ENCODE measurements around the gene ITPR1.
A peak's percentile ranks its signal among the peaks of the same experiment; 100 is the strongest.

ITPR1 gene

DNA sequence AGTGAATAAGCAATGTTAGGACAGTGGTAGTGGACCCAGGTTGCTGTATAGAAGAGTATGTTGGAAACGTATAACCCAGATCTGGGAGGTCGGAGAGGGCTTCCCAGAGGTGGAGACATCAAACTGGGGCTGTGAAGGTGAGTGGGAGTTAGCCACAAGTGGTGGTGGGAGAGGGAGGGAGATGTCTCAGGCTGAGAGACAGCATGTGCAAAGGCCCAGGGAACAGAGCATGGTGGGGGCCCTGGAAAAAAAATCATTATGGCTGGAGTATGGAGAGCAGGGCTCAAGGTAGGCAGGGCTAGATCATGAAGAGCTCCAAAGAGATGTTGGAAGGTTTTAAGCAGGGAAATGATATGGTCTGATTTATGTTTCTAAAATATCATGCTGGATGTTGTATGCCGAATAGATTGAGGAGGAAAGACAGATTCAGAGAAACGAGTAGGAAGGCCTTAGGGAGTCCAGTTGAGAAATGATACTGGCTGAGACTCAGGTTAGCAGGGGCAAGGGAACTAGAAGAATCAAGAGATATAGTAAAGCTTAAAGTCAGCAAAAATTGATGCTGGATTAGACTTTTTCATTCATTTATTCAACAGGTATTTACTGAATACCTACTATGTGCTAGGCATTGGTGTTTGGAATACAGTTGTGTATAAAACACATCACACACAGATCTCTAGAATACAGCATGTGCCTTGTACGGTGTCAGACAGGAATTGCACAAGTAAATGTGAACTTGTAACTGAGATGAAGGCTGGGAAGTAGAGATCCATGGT is 17.0 kb downstream of the ITPR1 start:
- DNase-seq (ENCODE audit: low read depth in 2 of 2), result no peak

DNA sequence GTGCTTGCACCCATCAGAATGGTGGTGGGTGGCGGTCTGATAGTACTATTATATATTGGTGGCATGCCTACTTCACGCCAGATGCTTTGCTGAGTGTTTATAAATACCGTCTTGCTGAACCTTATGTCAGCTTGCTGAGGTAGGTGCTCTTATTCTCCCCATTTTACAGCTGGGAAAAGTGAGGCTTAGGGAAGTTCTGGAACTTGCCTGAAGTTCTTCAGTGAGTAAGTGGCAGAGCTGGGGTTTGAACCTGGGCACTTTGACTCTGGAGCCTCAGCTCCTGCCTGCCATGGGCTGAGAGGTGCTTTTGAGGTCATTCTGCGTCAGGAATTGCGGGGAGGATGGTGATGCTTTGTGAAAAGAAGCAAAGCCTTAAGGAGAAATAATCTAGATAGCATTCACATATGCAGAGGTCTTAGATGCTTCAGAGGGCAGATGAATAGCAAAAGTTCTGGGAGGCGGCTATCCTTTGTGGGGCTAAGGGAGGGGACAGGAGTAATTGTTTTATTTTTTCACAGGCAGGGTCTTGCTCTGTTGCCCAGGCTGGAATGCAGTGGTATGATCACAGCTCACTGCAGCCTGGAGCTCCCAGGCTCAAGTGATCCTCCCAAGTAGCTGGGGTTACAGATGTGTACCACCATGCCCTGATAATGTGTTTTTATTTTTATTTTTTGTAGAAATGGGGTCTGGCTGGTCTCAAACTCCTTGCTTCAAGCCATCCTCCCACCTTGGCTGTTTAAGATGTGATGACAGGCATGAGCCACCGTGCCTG is 18.5 kb downstream of the ITPR1 start:
- no peak for DNase-seq (ENCODE audit: low read depth in 2 of 2)

DNA sequence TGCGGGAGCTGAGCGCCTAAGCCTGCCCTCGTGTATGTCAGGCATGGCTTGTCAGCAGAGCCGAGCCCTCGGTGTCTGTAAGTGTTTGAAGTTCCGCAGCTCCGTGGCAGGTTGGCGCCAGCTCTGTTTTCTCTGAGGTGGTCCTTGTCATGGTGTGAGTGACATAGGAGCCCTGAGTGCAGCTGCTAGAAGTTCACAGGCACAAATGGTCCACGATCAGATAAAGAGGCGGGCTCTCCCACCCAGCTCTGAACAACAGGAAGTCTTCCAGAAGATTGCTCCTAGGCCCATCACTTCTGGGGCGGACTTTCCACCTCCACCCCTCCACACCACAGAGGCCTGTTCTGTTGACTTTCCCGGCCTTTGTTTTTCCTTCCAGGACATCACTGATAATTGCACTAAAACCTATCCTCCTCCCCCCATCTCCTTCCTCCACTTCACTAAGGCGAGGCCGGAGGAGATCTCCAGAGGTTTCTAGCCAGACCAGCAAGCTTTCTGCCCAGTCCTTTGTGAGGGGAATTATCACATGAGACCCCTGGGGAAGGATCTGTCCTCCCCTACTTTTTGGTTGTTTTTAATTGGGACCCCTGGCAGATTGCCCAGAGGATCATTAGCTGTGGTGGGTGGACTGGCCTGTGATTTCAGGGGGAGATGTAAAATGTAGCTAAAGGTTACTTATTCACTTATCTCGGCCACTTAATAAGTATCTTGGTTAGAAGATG is 19.9 kb downstream of the ITPR1 start:
- no peak for DNase-seq (ENCODE audit: low read depth in 2 of 2)

DNA sequence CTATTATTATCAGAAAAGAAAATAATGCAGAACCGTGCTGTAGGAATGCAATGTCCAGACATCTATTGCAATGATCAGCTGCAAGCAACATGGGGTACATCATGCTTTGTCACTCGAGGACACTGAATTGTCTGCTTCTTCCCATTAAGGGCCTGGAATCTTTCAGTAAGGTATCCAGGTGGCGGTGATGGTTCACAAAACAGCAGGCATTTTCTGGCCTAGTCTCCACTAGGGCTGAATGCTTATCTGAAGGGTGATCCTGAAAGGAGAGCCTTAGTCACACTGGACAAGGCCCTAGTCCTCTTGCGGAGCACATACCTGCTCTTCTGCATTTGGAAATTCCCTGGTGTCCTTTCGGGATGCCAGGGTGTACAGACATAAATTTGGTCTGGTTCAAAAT is 21.2 kb downstream of the ITPR1 start:
- DNase-seq (ENCODE audit: low read depth in 2 of 2), result no peak

DNA sequence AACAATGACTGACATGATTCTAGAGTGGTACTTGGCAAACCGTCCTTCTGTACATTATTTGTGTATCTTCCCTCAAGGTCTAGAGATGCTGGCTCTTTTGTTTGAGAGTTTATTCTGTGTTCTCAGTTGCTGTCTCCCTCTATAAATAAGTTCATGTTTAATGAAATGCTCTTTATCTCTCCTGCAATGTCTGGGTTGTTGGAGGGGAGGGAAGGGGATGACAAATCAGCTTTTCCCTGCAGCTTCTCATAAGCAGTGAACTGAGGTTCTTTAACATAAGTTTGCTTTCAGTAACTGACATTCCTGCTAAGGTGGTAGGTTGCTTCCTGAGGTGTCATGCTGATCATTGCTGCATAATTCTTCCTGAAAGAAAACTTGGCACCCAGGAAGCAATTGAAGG is 21.8 kb downstream of the ITPR1 start:
- no peak for DNase-seq (ENCODE audit: low read depth in 2 of 2)

DNA sequence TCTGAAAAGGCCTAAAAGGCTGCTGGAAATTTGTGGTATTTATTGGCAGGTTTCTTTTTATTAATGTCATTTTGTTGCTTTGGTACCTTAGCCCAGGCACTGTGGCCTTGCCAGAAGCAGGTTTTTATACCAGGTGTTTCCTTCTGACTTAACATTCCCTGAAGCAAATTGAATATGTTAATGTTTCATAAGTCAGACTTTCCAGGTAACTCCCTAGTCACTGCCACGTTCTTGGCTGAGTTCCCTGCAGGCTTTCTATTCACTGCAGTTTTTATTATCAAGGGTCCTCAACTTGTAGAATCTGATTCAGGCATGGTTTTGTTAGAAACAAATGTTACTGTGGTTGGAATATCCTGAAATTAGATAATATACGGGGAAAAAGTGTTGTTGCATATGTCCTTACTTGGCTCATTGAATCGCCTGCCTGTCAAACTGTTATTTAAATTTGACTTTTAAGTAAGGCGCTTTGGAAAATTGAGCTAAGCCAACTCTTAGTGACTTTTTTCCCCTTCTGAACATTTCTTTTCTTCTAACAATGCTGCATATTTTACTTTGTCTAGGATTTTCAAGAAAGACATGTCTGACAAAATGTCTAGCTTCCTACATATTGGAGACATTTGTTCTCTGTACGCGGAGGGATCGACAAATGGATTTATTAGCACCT is 22.9 kb downstream of the ITPR1 start:
- no peak for DNase-seq (ENCODE audit: low read depth in 2 of 2)

DNA sequence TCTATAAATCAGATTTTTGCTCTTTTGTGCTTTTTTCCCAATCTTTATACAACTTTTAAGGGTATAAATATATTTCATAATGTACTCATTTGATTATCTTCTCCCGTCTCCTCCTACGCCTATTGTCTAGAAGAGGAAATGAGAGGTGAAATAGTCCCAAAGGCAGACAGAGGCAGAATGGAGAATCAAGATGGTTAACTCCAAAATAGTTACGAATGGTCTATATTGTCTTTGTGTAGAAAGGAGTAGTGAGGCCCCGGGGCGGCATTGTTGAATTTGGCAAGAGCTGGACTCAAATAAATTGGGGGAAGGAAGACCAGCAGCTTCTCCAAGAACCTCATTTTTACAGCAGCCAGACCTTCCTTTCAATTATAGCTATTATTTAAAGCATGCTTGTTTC is 23.9 kb downstream of the ITPR1 start:
- no peak for DNase-seq (ENCODE audit: low read depth in 2 of 2)

DNA sequence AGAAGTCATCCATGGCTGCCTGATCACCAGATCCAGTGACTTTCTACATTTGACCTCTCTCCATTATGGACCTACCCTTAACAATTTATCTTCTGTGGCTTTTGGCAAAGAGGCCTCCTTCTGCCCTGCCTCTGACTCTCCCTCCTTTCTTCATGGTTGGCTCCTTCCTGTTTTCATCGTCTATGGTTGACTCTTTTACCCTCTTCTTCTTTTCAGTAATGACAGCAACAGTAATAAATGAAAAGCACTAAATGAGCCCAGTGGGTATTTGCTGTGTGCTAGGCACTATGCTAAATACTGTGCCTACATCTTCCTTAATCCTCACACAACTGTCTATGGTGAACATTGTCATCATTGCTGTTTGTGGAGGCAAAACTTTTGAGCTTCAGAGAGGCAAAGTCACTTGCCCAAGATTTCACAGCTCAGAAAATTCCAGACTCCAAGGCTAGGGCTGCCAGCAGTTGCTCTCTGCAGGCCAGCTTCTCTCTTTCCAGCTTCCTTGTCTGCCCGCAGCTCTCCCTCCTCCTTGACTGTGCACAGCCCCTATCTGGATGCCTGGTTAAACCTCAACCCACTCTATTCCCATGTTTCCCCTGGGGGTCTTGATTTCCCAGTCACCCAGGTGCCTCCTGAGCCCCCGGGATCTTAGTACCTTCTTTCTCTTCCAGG is 24.6 kb downstream of the ITPR1 start:
- no peak for DNase-seq (ENCODE audit: low read depth in 2 of 2)

DNA sequence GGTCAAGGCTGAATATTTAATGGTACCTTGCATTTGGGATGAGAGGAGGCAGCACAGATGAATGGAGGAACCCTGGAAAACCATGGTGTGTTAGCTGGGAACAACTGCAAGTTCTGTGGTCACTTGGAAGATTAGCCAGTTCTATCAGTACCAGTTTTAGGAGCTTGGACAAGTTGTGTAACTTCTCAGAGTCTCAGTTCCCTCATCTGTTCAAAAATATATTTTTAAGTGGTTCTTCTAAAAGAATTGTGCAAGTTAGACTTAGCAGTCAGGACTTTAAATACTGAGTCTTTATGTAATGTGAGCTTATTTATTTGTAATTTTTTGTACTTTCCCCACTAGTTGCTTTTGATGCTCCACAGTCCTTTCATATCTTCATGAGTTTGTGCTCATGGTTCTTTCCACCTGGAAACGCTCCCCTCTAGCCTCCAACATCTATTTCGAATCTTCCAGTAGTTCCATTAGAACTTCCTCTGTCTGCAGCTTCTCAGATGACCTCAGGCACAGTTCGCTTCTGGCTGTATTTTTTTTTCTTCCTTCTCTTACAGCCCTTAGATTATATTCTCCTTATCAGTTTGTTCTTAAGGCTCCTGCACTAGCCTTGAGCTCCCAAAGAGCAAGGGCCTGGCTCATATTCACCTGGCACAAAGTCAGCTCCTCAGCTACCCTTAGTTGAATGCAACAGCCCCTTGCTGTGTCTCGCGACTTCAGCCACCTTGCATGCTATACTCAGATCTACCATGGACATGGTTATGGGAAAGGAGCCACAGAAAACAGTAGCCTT is 27.1 kb downstream of the ITPR1 start:
- no peak for DNase-seq (ENCODE audit: low read depth in 2 of 2)

DNA sequence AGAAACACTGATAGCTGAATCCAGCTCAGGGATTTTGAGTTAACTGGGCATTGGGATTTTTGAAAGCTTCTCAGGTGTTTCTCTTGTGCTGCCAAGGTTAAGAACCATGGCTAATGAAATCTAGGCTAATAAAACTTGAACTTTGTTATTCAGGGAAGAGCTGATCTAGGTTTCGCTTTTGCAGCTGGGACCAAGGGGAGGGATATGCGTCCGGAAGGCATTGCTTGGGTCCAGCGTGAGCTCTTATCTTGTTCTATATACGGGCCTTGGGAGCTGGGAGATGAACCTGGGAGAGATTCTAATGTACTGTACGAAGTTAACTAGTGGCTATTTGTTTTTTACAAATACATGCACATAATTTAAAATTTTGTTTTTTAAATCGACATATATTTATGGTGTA is 29.8 kb downstream of the ITPR1 start:
- DNase-seq (ENCODE audit: low read depth in 2 of 2), result no peak

DNA sequence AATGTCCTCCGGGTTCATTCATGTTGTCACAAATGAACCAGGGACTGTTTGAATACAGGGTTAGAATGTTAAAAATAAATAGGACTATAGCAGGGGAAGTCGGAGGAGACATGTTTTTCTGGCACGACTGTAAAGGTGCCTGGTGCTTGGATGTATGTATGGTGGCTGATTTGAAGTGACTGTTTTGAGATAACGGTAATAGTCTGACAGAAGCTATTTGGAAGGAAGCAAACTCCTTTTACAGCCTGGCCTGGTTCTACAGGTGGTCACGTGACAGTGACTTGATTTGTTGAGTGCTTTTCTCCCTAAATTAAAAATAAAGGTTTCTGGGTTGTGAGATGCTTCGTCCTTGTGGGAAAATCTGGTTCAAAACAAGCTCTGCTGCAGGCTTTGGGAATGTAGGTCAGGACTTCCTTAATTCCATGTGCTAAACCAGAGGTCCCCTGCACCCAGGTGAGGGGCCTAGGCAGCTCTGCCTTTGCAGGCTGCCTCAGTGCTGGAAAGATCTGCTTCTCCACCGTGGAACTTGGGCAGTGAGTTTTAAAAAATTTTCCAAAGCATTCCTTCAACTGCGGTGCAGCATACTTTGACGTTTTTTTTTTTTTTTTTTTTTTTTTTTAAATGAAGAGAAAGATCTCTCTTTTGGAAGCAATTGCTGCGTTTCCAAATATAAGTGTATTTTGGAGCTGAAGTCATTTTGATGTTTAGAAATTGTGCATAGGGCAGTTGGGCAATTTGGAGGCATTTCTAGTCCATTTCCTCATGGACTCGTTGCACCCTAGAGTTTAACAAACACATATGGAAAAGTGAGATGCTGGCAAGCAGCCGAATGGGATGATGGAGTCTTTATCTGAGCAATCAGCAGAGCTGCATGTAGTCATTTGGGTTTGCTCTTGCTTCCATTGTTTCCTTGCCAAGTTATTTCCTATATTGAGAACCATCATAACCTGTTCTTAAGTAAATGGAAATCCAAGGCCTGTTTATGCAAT is 30.9 kb downstream of the ITPR1 start:
- DNase-seq (ENCODE audit: low read depth in 2 of 2), result peak; percentile 26 to 32

DNA sequence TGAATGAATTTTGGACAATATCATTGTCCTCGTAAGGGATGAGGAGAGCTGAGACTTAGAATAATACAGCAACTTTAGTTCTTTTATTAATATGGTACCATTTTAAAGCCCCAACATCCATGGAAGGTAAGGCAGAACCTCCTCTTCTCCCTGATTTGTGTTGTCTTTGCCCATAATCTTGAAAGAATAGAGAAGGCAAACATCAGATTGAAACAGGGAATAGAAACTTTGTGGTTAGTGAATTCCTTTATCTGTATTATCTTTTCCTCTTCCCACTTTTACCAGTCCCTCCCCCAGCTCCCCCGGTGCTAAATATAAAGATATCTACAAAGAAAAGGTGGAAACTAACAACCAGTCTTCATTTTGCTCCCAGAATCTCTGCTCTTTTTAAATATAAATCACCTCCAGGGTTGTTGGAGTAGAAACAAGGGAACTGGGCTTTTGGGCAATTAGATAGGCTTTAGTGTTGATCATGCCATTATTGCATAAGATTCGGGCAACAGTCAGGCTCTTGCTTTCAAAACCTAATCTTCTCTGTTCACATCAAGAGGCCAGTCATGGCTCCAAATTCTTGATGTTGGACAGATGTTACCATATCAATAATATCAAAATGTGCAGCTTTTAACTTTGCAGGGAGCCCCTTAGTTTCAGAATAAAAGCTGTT is 32.5 kb downstream of the ITPR1 start:
- DNase-seq (ENCODE audit: low read depth in 2 of 2), result no peak

DNA sequence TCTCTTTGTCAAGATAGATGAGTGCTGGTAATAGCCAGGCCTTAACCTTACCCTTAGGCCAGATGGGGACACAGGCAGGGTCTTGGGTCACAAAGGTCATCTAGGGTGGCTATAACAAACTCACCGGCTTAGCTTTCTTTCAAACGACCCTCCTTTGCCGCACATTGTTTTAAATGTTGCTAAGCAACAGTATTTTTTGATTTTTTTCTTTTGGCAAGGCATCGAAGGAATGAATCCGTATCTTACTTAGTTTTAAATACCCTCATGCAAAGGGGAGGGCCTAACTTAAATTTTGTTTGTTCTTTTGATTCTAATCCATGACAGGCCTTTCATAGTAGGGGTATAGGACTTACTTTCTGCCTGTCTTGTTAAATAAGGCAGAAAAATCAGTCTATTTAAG is 35.2 kb downstream of the ITPR1 start:
- no peak for DNase-seq (ENCODE audit: low read depth in 2 of 2)

DNA sequence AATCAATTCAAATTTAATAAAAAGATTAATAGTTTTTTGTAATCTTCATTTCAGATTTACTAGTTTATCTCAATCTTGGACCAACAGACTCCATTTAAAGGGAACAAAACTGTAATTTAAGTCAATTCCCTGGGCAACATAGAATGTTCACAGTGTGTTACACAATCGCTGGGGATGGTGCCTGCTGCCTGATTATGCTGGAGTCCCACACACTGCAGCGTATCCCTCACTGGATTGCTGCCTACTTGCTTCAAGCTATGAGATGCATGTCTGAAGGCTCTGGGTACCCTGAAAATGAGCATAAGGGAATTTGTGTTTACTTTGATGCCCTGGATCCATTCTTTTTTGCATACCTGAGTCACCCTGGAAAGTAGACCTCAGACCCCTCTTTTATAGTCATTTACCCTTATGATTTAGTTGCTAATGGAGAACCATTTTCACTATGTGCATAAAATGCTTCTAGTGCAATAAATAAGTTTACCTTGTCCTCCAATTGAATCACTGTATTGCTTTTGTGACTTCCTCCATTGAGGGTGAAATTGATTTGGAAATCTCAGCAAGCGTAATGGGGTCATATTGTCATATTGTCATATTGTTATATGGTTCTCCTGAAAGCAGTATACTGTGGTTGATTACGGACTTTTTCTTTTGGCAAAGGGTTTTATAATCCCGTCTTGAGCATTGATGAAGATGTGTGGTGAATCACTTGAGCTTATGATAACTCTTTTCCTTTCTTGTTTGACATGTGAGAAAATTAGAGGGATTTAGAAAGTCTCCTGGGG is 35.9 kb downstream of the ITPR1 start:
- DNase-seq (ENCODE audit: low read depth in 2 of 2), result no peak

DNA sequence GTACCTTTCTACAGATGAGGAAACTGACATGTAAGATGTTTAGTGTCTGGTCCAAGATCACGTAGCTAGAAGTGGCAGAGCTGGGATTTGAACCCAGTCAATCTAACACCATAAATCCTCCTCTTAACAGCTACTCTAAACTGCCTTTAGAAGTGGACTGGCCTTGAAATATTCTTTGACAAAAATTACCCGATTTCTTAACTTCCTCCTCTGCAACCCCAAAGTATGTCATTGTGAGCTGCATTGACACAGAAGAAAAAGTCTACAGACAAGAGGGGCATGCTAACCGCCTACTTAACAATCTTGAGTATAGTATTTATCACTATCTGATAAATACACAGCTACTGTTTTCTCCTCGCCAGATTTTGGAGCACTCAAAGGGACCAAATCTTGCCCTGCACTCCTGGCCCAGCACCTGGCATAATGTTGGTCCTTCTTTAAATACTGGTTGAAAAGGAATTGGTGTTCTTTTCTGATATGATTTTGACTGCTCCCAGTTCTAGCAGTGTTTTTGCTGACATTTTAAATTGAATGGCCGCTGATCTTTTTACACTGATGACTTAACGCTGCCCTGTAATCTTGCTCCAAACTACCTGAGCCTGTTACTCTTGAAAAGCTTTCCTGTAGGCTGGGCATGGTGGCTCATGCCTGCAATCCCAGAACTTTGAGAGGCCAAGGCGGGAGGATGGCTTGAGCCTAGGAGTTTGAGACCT is 36.9 kb downstream of the ITPR1 start:
- no peak for DNase-seq (ENCODE audit: low read depth in 2 of 2)

DNA sequence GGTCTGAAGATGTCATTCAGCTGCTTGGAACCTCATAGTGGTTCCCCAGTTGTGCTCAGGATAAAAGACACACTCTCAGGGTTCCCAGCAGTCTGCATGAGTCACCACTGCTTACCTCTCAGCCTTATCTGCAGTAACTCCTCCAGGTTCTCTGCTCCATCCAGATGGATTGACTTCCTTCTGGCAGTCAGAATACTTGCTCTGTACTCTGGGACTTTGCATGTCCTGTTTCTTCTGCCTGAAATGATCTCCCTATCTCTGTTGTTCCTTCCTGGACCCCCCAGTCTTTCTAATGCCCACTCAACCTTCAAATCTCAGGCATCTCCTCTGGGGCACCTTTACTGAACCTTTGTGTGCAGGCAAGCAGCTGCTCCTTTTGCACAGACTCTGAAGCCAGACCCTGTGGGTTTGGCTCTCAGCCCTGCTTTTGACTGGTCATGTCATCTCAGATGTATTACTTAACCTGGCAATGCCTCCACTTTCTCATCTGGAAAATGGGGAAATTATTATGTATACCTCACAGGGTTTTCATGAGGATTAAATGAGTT is 38.4 kb downstream of the ITPR1 start:
- no peak for DNase-seq (ENCODE audit: low read depth in 2 of 2)

DNA sequence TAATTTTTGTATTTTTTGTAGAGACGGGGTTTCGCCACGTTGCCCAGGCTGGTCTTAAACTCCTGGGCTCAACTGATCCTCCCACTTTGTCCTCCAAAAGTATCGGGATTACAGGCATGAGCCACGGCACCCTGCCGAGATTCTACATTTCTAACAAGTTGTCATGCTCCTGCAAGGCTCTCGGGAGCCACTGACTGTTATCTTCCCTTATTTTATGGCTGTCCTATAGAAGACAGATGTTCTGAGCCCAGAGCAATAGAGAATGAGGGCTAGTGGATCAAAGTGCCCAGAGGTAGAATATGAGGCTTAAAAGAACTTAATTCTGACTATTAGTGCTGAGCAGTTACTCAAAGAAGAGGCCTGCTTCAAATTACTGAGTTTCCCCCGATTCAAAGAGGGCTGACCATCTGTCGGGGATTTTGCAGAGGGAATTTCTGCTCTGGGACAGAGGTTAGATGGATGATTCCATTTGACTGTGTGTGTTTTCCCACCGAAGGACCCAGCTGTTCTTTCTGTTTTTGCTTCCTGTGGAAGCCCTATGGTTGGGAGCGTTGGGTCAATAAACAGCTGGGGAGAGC is 39.5 kb downstream of the ITPR1 start:
- no peak for DNase-seq (ENCODE audit: low read depth in 2 of 2)

All from fibroblast of skin of left biceps (primary cell).